Ammon's horn (tissue), 1 donor: ENCODE results near the gene ACLY.
"Not testable (repeated sequence)": the region's sequence is repeated elsewhere in the genome, so short reads cannot be mapped to it uniquely, and the experiment has no call there.

Experiments used
- DNase-seq: peaks from one replicate; pipeline ENCODE4 v3.0.0-alpha.2; 2016; ENCODE audit warnings: low spot score

The ACLY gene

GRCh38 chr17:41835214-41835799 is 83.4 kb downstream of the ACLY start:
- no peak for DNase-seq

GRCh38 chr17:41829961-41830360 is 88.8 kb downstream of the ACLY start:
- not testable (repeated sequence) for DNase-seq

- no peak for DNase-seq
Observed at GRCh38 chr17:41825175-41825845, 93.4 kb downstream of the ACLY start.

- DNase-seq = no peak
Observed at GRCh38 chr17:41824086-41824485, 94.7 kb downstream of the ACLY start.

GRCh38 chr17:41823580-41823979 is 95.2 kb downstream of the ACLY start:
- no peak for DNase-seq

GRCh38 chr17:41823141-41823524 is 95.6 kb downstream of the ACLY start:
- no peak for DNase-seq

GRCh38 chr17:41822216-41823140 is 96.3 kb downstream of the ACLY start:
- DNase-seq = no peak

GRCh38 chr17:41821776-41822175 is 97.0 kb downstream of the ACLY start:
- no peak for DNase-seq

- no peak for DNase-seq
Observed at GRCh38 chr17:41818024-41818423, 100.7 kb downstream of the ACLY start.
